Measurements from ENCODE around the gene CYP4F8.

DNA sequence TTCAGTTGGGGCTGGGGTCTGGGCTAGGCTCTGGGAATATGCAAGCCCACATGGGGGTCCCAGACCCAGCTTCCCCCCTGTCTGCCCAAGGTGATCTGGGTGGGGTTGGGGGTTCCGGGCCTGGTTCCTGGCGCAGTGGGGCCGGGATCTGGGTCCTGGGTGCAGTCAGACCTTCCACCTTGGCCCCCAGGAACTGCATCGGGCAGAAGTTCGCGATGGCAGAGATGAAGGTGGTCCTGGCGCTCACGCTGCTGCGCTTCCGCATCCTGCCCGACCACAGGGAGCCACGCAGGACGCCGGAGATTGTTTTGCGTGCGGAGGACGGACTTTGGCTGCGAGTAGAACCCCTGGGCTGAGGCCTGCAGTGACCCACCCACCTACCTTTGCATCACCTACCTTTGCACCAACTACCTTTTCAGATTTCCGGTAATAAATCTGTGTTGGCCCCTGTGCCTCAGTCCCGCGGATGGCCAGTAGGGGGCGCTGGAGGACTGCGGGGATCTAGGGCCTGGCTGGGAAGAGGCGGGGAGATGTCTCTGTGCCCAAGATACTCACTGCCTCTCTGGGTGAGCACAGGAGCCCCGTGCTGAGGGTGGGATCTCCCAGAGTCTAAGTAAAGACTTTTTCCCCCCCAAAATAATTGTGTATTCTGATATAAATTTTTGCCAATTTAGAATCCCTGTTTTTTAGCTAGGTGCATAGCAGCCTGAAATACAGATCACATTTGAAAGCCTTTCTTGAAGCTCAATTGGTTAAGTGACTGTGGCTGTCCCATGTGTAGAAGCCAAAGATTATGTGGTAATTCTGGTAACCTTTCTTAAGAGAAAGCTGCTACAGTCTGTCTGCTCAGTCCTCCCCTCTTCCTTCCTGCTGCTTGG is 14.2 kb downstream of the CYP4F8 start:
- TF ChIP-seq, protein P1, sequence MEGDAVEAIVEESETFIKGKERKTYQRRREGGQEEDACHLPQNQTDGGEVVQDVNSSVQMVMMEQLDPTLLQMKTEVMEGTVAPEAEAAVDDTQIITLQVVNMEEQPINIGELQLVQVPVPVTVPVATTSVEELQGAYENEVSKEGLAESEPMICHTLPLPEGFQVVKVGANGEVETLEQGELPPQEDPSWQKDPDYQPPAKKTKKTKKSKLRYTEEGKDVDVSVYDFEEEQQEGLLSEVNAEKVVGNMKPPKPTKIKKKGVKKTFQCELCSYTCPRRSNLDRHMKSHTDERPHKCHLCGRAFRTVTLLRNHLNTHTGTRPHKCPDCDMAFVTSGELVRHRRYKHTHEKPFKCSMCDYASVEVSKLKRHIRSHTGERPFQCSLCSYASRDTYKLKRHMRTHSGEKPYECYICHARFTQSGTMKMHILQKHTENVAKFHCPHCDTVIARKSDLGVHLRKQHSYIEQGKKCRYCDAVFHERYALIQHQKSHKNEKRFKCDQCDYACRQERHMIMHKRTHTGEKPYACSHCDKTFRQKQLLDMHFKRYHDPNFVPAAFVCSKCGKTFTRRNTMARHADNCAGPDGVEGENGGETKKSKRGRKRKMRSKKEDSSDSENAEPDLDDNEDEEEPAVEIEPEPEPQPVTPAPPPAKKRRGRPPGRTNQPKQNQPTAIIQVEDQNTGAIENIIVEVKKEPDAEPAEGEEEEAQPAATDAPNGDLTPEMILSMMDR (IDR thresholded peaks at IDR 0.05; ENCODE audit: insufficient read depth, low read length, poor library complexity, severe bottlenecking), result peak; percentile 94
- no peak for TF ChIP-seq EZH2phosphoT487 (conservative IDR thresholded peaks at IDR 0.05; ENCODE audit: low read length)
